ENCODE results near the gene SOAT1. TPM values are rescaled to one million over a fixed set of nuclear protein-coding genes. Genes with fewer than 3 reads are reported as not detected.

Gene SOAT1
- total and polyA plus RNA-seq, 12 donors, result 36.9 to 803 (median 239) TPM

- no peaks in the 10 kb centered on the region for H3K27me3 ChIP-seq
- peak in 2 of 7 donors; percentile 12 to 20 for DNase-seq
- no peaks in the 10 kb centered on the region for H3K4me1 ChIP-seq (replicated peaks in 1 of 2)
- no peaks in the 10 kb centered on the region for H3K9me3 ChIP-seq (replicated peaks in 1 of 3)
- no peak overlapping the region for H3K4me3 ChIP-seq
- WGBS, 4 donors, result 4 to 24% (median 13%) methylated on average over 1 of the region's 1 CpG
- no peak overlapping the region for H3K27ac ChIP-seq
- TF ChIP-seq POLR2A (IDR thresholded peaks at IDR 0.05) (no peak), CTCF (IDR thresholded peaks at IDR 0.05) (peak; percentile 17 to 75 (median 58))
- intact Hi-C loops (cut with DNase I), result loop anchor here in 1 of 2 donors (10.0 kb wide), 1 partner anchor 123 kb away; no protein-coding TSS in a partner anchor
- H3K36me3 ChIP-seq (replicated peaks in 1 of 2), result no peaks in the 10 kb centered on the region
Observed at GRCh38 chr1:179251675-179252074, 41.9 kb upstream of the SOAT1 start.

DNA sequence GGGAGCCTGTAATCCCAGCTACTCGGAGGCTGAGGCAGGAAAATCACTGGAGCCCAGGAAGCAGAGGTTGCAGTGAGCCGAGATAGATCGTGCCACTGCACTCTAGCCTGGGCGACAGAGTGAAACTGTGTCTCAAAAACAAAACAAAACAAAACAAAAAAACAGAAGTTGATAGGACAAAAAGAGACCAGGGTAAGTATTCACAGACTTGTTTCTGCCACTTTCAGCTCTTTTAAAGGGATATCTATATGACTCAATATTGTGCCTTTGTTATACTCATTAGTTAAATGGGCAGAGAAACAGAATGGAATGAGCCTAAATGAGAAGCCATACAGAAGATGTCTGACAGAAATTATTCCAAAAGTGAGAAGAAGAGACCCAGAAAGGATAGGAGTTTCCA is 41.0 kb upstream of the SOAT1 start:
- Histone ChIP-seq H3K27me3 (no peaks in the 10 kb centered on the region), H3K27ac (no peak overlapping the region), H3K4me3 (no peak overlapping the region), H3K36me3 (replicated peaks in 1 of 2) (no peaks in the 10 kb centered on the region), H3K4me1 (replicated peaks in 1 of 2) (no peaks in the 10 kb centered on the region), H3K9me3 (replicated peaks in 1 of 3) (no peaks in the 10 kb centered on the region)
- no peak for DNase-seq
- intact Hi-C loops (cut with DNase I), result loop anchor here in 1 of 2 donors (10.0 kb wide), 1 partner anchor 122 kb away; no protein-coding TSS in a partner anchor
- TF ChIP-seq POLR2A (IDR thresholded peaks at IDR 0.05) (no peak), CTCF (IDR thresholded peaks at IDR 0.05) (no peak)
- 72 to 91% (median 84%) methylated on average over 4 of the region's 4 CpGs for WGBS, 4 donors

DNA sequence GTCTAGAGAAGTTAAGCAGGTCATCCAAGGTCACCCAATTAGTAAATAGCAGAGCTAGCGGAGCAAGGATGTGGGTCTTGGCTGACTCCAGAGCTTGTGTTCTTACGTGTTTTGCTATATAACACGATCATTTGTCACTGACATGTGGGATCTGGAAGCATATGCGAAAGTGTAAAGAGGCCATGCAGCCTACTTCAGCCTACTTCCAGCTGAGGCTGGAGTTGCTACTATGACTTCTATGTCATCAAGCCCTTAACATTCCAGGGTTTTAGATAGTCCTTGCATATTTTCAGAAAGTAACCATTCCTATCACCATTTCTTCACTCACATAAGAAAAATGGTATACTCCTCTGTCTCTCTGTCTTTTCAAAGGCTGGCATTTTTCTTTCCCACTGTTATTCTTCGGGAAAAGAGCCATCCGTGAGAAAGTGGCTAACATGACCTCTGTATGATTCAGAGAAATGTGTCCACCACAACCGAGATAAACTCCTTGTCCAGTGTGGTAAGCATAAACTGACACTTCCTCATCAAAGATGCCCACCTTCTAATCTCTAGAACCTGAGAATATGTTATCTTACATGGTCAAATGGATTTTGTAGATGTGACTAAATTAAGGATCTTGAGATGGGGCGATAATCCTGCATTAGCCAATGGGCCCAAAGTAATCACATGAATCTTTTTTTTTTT is 40.2 kb upstream of the SOAT1 start:
- Histone ChIP-seq H3K4me1 (replicated peaks in 1 of 2) (no peaks in the 10 kb centered on the region), H3K27ac (no peak overlapping the region), H3K4me3 (no peak overlapping the region), H3K9me3 (replicated peaks in 1 of 3) (no peaks in the 10 kb centered on the region), H3K27me3 (no peaks in the 10 kb centered on the region), H3K36me3 (replicated peaks in 1 of 2) (no peaks in the 10 kb centered on the region)
- intact Hi-C loops (cut with DNase I), result loop anchor here in 1 of 2 donors (10.0 kb wide), 1 partner anchor 121 kb away; no protein-coding TSS in a partner anchor
- WGBS, 4 donors, result 67 to 80% (median 72%) methylated on average over 8 of the region's 8 CpGs
- no peak for TF ChIP-seq CTCF (IDR thresholded peaks at IDR 0.05)
- DNase-seq, result no peak

DNA sequence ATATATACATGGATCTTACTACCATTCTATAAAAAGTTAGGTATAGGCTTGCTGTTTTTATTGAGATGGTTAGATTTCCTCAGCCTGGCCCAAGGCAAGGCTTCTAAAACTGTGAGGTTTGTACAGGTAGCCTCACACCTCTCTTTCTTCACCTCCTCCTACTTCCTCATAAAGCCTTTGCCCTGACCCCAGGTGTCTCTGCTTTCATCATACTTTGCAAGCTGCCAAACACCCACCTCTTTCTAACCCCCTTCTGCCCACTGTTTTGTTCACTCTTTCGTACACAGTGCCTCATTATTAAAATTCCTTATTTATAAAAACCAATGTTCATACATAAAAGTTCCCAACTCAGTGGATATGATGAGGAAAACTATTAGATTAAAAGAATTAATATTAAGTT is 31.4 kb upstream of the SOAT1 start:
- intact Hi-C loops (cut with DNase I), result loop anchor here in 1 of 2 donors (10.0 kb wide), 1 partner anchor 553 kb away; no protein-coding TSS in a partner anchor
- TF ChIP-seq POLR2A (IDR thresholded peaks at IDR 0.05) (no peak), CTCF (IDR thresholded peaks at IDR 0.05) (no peak)
- DNase-seq, result no peak
- Histone ChIP-seq H3K4me1 (replicated peaks in 1 of 2) (no peaks in the 10 kb centered on the region), H3K36me3 (replicated peaks in 1 of 2) (no peaks in the 10 kb centered on the region), H3K27me3 (no peaks in the 10 kb centered on the region), H3K9me3 (replicated peaks in 1 of 3) (no peaks in the 10 kb centered on the region), H3K27ac (no peak overlapping the region), H3K4me3 (no peak overlapping the region)
- WGBS, 4 donors, result 93 to 95% (median 94%) methylated on average over 1 of the region's 1 CpG
